Memory B cell (primary cell): ENCODE results near the gene OR2T5.
"Not testable (repeated sequence)": the region's sequence is repeated elsewhere in the genome, so short reads cannot be mapped to it uniquely, and the experiment has no call there.

Experiments
- ATAC-seq: fragments of 150-1000 bp; cut with Tn5 transposase; 2 replicates; pipeline ENCODE4 v1.10.0; 2021; ENCODE audit warnings: low read depth, mild to moderate bottlenecking, moderate library complexity
- DNase-seq, 2 donors: peaks; one replicate each; pipeline ENCODE4 v3.0.0; 2022; ENCODE audit warnings: low spot score in 2 of 2
- H3K27ac Mint-ChIP-seq: one replicate; pipeline ENCODE4 v1.8.0; 2022; ENCODE audit warnings: mild to moderate bottlenecking, moderate library complexity, mixed read lengths
- H3K27me3 Mint-ChIP-seq: one replicate; pipeline ENCODE4 v1.8.0; 2022; ENCODE audit warnings: mixed read lengths
- H3K36me3 Mint-ChIP-seq: one replicate; pipeline ENCODE4 v1.8.0; 2022; ENCODE audit warnings: mild to moderate bottlenecking, mixed read lengths
- H3K4me1 Mint-ChIP-seq: one replicate; pipeline ENCODE4 v1.8.0; 2022; ENCODE audit warnings: mixed read lengths
- H3K4me3 Mint-ChIP-seq: one replicate; pipeline ENCODE4 v1.8.0; 2022; ENCODE audit warnings: mild to moderate bottlenecking, moderate library complexity, mixed read lengths
- H3K9me3 Mint-ChIP-seq: one replicate; pipeline ENCODE4 v1.8.0; 2022; ENCODE audit warnings: mixed read lengths

The OR2T5 gene

GRCh38 chr1:248472111-248472510 is 16.3 kb upstream of the OR2T5 start:
- not testable (repeated sequence) for H3K9me3 Mint-ChIP-seq, DNase-seq, H3K36me3 Mint-ChIP-seq, ATAC-seq, H3K4me1 Mint-ChIP-seq, H3K4me3 Mint-ChIP-seq, H3K27me3 Mint-ChIP-seq
- H3K27ac Mint-ChIP-seq: peak overlapping the region; percentile 4

GRCh38 chr1:248473051-248473450 is 15.3 kb upstream of the OR2T5 start, which contains the start of gene OR2T3:
OR2T3 (plus strand) TSS chr1:248473351; CDS start chr1:248473351, 0 bp downstream.
- H3K4me3 Mint-ChIP-seq: not testable (repeated sequence)

DNA sequence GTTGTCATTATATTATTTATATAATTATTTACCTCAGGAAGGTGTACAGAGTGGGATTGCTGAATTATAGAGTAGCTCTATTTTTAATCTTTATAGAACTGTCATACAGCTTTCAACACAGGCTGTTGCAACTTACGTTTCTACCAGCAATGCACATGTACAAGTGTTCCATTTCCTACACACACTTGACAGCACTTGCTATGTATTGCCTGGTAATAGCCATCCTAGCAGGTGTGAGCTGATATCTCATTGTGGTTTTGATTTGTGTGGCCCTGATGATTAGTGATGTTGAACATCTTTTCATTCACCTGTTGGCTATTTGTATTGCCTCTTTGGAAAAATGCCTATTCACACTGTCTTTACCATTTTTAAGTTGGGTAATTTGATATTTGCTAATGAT is 12.7 kb upstream of the OR2T5 start:
- not testable (repeated sequence) for H3K9me3 Mint-ChIP-seq, DNase-seq, H3K4me1 Mint-ChIP-seq, H3K4me3 Mint-ChIP-seq, H3K27me3 Mint-ChIP-seq, H3K36me3 Mint-ChIP-seq, ATAC-seq, H3K27ac Mint-ChIP-seq

More at GRCh38 chr1:248473051-248473450, 15.3 kb upstream of the OR2T5 start, which contains the start of gene OR2T3:
- ATAC-seq, H3K36me3 Mint-ChIP-seq, H3K27ac Mint-ChIP-seq, DNase-seq, H3K9me3 Mint-ChIP-seq, H3K27me3 Mint-ChIP-seq, H3K4me1 Mint-ChIP-seq: not testable (repeated sequence)

DNA sequence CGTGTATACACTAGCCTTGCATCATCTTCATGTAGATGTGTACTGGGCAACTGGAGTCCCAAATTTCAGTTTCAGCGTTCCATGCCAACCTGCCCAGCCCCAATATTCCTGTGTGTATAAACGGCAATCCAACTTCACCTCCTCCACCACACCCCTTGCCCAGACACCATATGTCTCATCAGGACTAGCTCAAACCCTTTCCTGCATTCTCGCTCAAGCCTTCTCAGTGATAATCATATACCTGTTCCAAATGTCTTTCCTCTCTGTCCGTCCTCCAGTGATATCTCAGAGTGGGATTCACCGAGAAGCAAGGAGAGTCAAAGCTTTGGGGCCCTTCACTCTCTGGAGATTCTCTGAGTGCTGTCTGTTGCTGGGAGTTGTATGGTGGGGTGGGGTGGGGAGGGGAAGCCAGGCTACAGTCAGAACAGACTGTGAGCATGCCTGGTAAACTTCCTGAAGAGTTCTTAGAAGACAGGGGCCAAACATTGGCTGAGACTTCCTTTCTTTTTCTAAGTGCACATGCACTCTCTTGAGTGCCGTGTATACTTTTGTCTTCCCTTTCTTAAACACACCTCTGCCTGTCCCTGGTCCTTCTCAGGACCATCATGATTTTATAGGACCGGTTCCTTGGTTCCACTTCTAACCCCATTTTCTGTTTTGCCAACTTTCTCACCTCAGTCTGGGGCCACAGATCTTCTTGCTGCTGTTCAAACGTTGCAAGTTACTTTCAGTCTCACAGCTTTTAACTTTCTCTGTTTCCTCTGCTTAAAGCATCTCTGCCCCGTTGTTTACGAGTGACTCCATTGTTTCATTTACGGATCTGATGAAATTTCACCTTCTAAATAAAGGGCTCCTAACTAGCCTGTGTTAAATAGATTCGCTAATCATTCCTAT is 6.5 kb upstream of the OR2T5 start:
- not testable (repeated sequence) for DNase-seq, ATAC-seq, H3K27ac Mint-ChIP-seq, H3K9me3 Mint-ChIP-seq, H3K36me3 Mint-ChIP-seq, H3K27me3 Mint-ChIP-seq, H3K4me1 Mint-ChIP-seq
- peak overlapping the region; percentile 57 for H3K4me3 Mint-ChIP-seq

DNA sequence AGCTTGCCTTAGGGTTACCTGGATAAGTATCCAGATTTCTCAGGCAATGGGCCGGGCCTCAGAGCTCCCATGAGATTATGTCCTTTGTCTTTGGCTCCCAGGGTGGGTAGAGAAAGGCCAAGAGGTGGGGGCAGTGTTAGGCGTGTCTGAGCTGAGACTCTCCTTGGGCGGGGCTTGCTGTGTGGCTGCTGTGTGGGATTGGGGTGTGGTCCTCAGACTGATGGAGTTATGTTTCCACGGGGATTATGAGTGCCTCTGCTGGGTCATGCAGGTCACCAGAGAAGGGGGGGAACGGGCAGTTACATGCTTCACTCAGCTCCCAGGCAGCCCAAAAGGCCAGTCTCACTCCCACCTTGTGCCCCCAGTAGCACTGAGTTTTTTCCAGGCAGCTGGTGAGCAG is 8.3 kb downstream of the OR2T5 start:
- H3K27me3 Mint-ChIP-seq, H3K27ac Mint-ChIP-seq, H3K4me3 Mint-ChIP-seq, H3K9me3 Mint-ChIP-seq, H3K4me1 Mint-ChIP-seq, H3K36me3 Mint-ChIP-seq, ATAC-seq, DNase-seq: not testable (repeated sequence)

DNA sequence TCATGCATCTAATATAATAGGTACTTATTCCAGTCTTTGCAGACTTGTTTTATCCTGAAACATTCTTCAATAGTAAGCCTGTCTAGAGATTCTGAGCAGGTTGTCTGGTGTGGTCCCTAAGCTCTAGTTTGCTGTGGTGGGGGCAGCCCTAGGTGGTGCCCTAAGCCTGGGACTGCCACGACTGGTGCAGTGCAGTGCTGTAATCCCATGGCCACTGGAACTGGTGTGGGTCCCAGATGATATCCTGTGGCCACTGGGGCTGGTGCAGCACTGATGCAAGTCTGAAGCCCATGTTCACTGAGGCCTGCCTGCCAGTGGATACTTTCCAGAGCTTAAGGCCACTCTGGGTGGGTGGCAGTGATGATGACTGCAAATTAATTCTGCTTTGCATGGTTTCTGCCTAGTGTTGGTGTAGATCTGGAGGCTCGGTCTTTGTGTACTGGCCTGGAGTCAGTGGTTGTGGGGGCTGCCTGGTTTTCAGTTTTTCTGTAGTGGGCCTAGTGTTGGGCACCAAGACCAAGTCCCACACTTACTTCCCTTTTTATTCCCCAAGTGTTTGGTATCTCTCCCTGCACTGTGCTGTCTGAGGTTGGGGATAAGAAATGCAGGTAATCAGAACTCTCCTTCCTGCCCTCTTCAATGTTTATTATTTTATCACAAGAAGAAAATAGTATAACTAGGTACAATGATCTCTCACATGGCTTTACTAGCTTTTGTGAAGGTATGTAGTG is 12.1 kb downstream of the OR2T5 start:
- not testable (repeated sequence) for H3K27me3 Mint-ChIP-seq, H3K4me3 Mint-ChIP-seq, H3K36me3 Mint-ChIP-seq, H3K9me3 Mint-ChIP-seq, DNase-seq, H3K27ac Mint-ChIP-seq, ATAC-seq, H3K4me1 Mint-ChIP-seq

GRCh38 chr1:248507773-248508172 is 19.4 kb downstream of the OR2T5 start, which contains the start of gene OR2G6:
OR2G6 (plus strand) TSS chr1:248508073; CDS start chr1:248521647, 13,574 bp downstream.
- H3K4me3 Mint-ChIP-seq, H3K4me1 Mint-ChIP-seq, DNase-seq, ATAC-seq, H3K27ac Mint-ChIP-seq, H3K27me3 Mint-ChIP-seq, H3K36me3 Mint-ChIP-seq, H3K9me3 Mint-ChIP-seq: not testable (repeated sequence)

- ATAC-seq, H3K4me3 Mint-ChIP-seq, H3K9me3 Mint-ChIP-seq, H3K4me1 Mint-ChIP-seq, H3K36me3 Mint-ChIP-seq, H3K27me3 Mint-ChIP-seq, DNase-seq, H3K27ac Mint-ChIP-seq: not testable (repeated sequence)
Observed at GRCh38 chr1:248510217-248510616, 21.8 kb downstream of the OR2T5 start.

- H3K27me3 Mint-ChIP-seq: peaks cover 4% of the 10 kb centered on the region
- no peak overlapping the region for H3K27ac Mint-ChIP-seq
Observed at GRCh38 chr1:248521856-248522255, 33.5 kb downstream of the OR2T5 start.

GRCh38 chr1:248537449-248537848 is 49.1 kb downstream of the OR2T5 start:
- not testable (repeated sequence) for H3K27ac Mint-ChIP-seq, H3K36me3 Mint-ChIP-seq, H3K4me1 Mint-ChIP-seq, H3K27me3 Mint-ChIP-seq, DNase-seq, H3K4me3 Mint-ChIP-seq, ATAC-seq, H3K9me3 Mint-ChIP-seq

More at GRCh38 chr1:248521856-248522255, 33.5 kb downstream of the OR2T5 start:
- Mint-ChIP-seq H3K4me1 (no peaks in the 10 kb centered on the region), H3K4me3 (no peak overlapping the region), H3K9me3 (no peaks in the 10 kb centered on the region), H3K36me3 (peaks cover 7% of the 10 kb centered on the region)
- no peak for ATAC-seq
- no peak for DNase-seq
